ENCODE measurements around the gene CHFR. TPM values are rescaled to one million over a fixed set of nuclear protein-coding genes. Genes with fewer than 3 reads are reported as not detected.
"Not testable (repeated sequence)": the region's sequence is repeated elsewhere in the genome, so short reads cannot be mapped to it uniquely, and the experiment has no call there.

CHFR gene
- total and polyA plus RNA-seq, 12 donors: 14.9 to 54.4 (median 26.6) TPM

DNA sequence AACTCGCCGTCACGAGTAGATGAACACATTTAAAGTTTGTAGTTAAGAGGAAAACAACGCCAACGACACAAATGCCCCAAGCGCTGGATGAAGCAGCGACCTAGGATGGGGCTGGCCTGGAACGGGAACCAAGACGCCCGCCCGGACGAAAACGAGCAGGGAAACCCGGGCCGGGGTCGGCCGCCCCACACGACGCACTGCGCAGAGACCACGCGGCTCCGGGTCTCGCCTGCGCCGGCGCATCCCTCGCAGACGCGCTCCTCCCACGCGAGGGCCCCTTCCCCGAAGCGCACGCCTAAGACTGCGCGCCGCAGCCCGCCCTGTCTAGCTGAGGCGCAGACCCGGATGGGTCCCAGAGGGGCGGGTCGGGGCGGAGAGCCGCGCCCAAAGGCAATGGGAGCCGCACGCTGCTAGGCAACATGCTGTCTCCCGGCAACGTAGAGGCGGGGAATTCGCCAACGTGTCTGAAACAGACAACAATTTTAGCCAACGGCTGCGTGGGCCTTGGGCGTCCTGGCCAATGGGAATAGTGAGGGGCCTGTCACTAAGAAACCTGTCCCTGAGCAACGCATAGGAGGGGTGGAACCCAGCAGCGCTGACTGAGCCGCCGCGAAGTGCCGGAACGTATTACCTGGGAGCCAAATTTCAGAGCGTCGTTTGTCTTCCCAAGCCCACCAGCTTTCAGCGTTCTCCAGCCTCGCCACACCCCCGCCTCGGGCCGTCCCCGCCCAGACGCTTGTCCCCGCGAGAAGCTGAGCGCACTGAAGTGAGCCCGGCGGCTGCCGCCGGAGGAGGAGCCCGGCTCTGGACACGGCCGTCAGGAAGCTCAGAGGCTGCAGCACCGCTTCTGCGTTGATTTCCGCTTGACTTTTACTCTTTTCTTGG is 21.0 kb upstream of the CHFR start:
- H3K4me3 ChIP-seq: peak overlapping the region in 3 of 4 donors; percentile 11 to 65 (median 40)
- WGBS, 4 donors: 0 to 2% (median 1%) methylated on average over 20 to 85 of the region's 85 CpGs
- intact Hi-C loops (cut with DNase I): no loop called here
- H3K36me3 ChIP-seq (replicated peaks in 1 of 2): no peaks in the 10 kb centered on the region
- H3K27ac ChIP-seq: peak overlapping the region in 4 of 5 donors; percentile 13 to 80 (median 60)
- H3K9me3 ChIP-seq (replicated peaks in 1 of 3): peaks cover 0 to 3% (median 0%) of the 10 kb centered on the region in 3 donors
- peak; percentile 92 to 99 (median 94) for DNase-seq
- TF ChIP-seq, protein P1, sequence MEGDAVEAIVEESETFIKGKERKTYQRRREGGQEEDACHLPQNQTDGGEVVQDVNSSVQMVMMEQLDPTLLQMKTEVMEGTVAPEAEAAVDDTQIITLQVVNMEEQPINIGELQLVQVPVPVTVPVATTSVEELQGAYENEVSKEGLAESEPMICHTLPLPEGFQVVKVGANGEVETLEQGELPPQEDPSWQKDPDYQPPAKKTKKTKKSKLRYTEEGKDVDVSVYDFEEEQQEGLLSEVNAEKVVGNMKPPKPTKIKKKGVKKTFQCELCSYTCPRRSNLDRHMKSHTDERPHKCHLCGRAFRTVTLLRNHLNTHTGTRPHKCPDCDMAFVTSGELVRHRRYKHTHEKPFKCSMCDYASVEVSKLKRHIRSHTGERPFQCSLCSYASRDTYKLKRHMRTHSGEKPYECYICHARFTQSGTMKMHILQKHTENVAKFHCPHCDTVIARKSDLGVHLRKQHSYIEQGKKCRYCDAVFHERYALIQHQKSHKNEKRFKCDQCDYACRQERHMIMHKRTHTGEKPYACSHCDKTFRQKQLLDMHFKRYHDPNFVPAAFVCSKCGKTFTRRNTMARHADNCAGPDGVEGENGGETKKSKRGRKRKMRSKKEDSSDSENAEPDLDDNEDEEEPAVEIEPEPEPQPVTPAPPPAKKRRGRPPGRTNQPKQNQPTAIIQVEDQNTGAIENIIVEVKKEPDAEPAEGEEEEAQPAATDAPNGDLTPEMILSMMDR (IDR thresholded peaks at IDR 0.05): peak in 1 of 6 experiments; percentile 6
- peak; percentile 27 to 40 for TF ChIP-seq POLR2A (IDR thresholded peaks at IDR 0.05)
- no peaks in the 10 kb centered on the region for H3K4me1 ChIP-seq (replicated peaks in 1 of 2)
- no peaks in the 10 kb centered on the region for H3K27me3 ChIP-seq

DNA sequence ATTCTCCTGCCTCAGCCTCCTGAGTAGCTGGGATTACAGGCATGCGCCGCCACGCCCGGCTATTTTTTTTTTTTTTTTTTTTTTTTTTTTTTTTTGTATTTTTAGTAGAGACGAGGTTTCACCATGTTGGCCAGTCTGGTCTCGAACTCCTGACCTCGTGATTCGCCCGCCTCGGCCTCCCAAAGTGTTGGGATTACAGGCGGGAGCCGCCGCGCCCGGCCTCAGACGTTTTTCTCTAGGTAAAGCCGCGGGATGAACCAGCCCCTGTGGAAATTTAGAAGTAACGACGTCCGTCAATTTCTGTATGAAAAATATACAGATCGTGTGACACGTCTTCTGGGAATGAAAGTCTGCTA is 20.4 kb upstream of the CHFR start:
- H3K27ac ChIP-seq: peak overlapping the region in 3 of 5 donors; percentile 31 to 77 (median 76)
- H3K4me1 ChIP-seq (replicated peaks in 1 of 2); H3K36me3 ChIP-seq (replicated peaks in 1 of 2); DNase-seq; H3K27me3 ChIP-seq; intact Hi-C loops (cut with DNase I); H3K9me3 ChIP-seq (replicated peaks in 1 of 3): not testable (repeated sequence)
- WGBS, 4 donors: 6 to 8% (median 6%) methylated on average over 13 to 23 of the region's 23 CpGs
- H3K4me3 ChIP-seq: peak overlapping the region in 1 of 4 donors; percentile 65

DNA sequence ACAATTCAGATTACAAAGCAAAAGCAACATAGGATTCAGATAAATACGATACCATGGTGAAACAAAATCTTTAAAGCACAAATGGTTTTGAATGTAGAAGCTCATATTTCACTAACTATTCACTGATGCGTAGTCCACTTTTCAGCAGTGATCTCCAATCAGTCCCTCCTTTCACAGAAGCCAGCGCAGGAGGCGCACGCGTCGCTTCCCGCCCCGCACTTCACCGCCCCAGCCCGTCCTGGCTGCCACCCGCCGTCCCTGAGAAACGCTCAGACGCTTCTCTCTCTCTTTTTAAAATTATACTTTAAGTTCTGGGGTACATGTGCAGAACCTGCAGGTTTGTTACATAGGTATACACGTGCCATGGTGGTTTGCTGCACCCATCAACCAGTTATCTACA is 19.8 kb upstream of the CHFR start:
- 9 to 30% (median 17%) methylated on average over 16 of the region's 16 CpGs for WGBS, 4 donors
- peak in 1 of 7 donors; percentile 50 for DNase-seq
- intact Hi-C loops (cut with DNase I): no loop called here
- Histone ChIP-seq H3K4me1 (replicated peaks in 1 of 2) (no peaks in the 10 kb centered on the region), H3K9me3 (replicated peaks in 1 of 3) (peaks cover 0 to 3% (median 0%) of the 10 kb centered on the region in 3 donors), H3K27me3 (no peaks in the 10 kb centered on the region), H3K27ac (no peak overlapping the region), H3K4me3 (peak overlapping the region in 1 of 4 donors; percentile 65), H3K36me3 (replicated peaks in 1 of 2) (no peaks in the 10 kb centered on the region)
- TF ChIP-seq, protein P1 (IDR thresholded peaks at IDR 0.05): no peak
- no peak for TF ChIP-seq POLR2A (IDR thresholded peaks at IDR 0.05)

DNA sequence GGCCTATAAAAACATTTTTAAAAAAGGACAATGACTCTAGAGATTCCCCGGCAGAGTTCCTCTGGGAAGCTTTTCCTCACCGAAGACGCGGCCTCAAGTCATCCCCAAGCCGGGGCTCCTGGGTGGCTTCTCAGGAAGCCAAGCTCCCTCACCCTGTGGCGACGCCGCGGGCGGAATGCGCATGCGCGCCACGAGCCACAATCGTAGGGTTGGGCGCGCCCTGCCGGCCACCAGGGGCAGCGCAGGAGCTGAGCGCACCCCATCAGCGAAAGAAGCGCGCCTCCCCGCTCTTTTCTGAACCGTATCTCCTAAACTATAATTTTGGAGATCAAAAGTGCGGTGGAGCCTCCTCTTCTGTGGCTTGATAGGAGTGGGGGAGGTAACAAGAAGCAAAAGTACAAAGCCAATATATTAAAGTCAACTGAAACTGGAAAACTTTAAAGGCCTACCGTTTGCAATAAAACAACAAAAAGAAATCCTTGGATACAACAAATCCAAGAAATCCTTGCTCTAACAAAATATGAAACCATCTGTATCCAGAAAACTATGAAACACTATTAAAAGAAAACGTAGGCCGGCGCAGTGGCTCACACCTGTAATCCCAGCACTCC is 17.4 kb upstream of the CHFR start:
- no peaks in the 10 kb centered on the region for H3K36me3 ChIP-seq (replicated peaks in 1 of 2)
- H3K9me3 ChIP-seq (replicated peaks in 1 of 3): no peaks in the 10 kb centered on the region
- TF ChIP-seq, protein P1 (IDR thresholded peaks at IDR 0.05): peak; percentile 40 to 76 (median 64)
- TF ChIP-seq POLR2A (IDR thresholded peaks at IDR 0.05): no peak
- no peaks in the 10 kb centered on the region for H3K27me3 ChIP-seq
- intact Hi-C loops (cut with DNase I): no loop called here
- DNase-seq: peak; percentile 34 to 89 (median 71)
- H3K27ac ChIP-seq: no peak overlapping the region
- 8 to 24% (median 14%) methylated on average over 12 to 30 of the region's 30 CpGs for WGBS, 4 donors
- no peaks in the 10 kb centered on the region for H3K4me1 ChIP-seq (replicated peaks in 1 of 2)
- H3K4me3 ChIP-seq: peak overlapping the region in 1 of 4 donors; percentile 31
